Activated naive CD8-positive, alpha-beta T cell treated with anti-CD3 and anti-CD28 coated beads, Interleukin-2, amount 50 U/mL, for 16 hours (primary cell): ENCODE results near the gene SGMS1.
"Not testable (repeated sequence)": the region's sequence is repeated elsewhere in the genome, so short reads cannot be mapped to it uniquely, and the experiment has no call there.

Experiments
- DNase-seq: peaks from one replicate; pipeline ENCODE4 v3.0.0-alpha.2; 2020; ENCODE audit warnings: low read depth, low spot score

The SGMS1 gene

DNA sequence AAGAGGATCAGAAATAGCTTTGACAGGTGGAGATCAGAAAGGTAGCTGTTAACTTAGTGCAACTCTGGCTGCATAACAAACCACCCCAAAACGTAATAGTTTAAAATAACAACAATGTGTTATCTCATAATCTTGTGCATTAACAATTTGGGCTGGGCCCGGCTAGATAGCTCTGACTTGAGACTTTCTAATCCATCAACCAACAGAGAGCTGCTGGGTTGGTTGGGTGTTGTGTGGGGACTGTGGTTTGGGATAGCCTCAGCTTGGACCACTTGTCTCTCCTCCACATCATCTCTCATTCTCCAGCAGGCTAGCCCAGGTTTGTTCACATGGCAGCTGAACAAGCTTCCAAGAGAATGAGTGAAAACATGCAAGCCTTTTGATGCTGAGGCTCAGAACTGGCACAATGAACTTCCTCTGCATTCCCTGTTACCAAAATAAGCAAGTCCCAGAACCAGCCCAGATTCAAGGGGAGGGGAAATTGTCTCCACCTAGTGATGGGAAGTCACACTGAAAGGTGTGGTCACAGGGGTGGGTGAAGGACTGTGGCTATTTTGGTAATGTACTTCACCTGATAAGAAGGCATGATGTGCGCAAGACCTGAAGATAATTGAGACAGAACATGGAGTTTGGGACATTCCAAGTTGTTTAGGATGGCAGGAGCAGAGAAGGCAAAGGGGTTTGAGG is 352.0 kb downstream of the SGMS1 start:
- DNase-seq, result no peak

DNA sequence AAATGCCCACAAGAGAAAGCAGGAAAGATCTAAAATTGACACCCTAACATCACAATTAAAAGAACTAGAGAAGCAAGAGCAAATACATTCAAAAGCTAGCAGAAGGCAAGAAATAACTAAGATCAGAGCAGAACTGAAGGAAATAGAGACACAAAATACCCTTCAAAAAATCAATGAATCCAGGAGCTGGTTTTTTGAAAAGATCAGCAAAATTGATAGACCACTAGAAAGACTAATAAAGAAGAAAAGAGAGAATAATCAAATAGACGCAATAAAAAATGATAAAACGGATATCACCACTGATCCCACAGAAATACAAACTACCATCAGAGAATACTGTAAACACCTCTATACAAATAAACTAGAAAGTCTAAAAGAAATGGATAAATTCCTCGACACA is 355.9 kb downstream of the SGMS1 start:
- not testable (repeated sequence) for DNase-seq

DNA sequence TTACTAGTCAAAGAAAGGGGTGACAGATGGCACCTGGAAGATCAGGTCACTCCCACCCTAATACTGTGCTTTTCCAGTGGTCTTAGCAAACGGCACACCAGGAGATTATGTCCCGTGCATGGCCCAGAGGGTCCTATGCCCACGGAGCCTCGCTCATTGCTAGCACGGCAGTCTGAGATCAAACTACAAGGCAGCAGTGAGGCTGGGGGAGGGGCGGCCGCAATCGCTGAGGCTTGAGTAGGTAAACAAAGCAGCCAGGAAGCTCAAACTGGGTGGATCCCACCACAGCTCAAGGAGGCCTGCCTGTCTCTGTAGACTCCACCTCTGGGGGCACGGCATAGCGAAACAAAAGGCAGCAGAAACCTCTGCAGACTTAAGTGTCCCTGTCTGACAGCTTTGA is 361.1 kb downstream of the SGMS1 start:
- not testable (repeated sequence) for DNase-seq

DNA sequence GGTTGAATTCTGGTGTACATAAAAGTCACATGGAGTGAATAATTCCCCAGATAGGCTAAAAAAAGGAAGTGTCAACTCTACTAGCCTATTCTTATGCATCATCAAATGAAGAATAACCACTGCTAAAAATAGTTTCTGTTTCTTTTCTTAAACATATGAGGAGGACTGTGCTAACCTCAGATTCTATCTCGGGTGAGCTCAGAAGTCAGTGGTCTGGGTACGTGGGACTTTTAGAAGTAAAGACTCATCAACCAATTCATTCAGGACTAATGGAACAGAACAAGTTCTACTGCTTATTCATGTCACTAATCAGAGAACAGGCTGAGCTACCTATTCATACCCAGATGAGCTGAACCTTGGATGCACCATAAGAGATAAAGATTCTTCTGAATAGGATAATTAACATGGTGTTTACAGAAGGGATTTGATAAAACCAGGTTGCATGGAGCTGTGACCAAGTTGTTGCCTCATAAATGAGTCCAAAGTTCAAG is 362.9 kb downstream of the SGMS1 start:
- no peak for DNase-seq
